MV-4-11 (cell line): ENCODE measurements around the gene RSPO3.

Source experiments
- DNase-seq: peaks from one replicate; lab custom pipeline; 2025; lab: John Stamatoyannopoulos, UW

The RSPO3 gene

GRCh38 chr6:127111526-127111925 lies 6.9 kb upstream of the RSPO3 start:
- no peak for DNase-seq

- no peak for DNase-seq
Observed at GRCh38 chr6:127114214-127114760, 4.2 kb upstream of the RSPO3 start.

GRCh38 chr6:127115084-127115655 lies 3.3 kb upstream of the RSPO3 start:
- no peak for DNase-seq

GRCh38 chr6:127115746-127116145 lies 2.7 kb upstream of the RSPO3 start:
- DNase-seq, result no peak

- DNase-seq, result no peak
Observed at GRCh38 chr6:127117979-127118297, 533 bp upstream of the RSPO3 start.

GRCh38 chr6:127119102-127120022 lies 891 bp downstream of the RSPO3 start:
- DNase-seq, result no peak

- DNase-seq, result no peak
Observed at GRCh38 chr6:127120023-127120786, 1.7 kb downstream of the RSPO3 start.

GRCh38 chr6:127120787-127121636 lies 2.5 kb downstream of the RSPO3 start:
- no peak for DNase-seq

- DNase-seq, result peak; percentile 81
Observed at GRCh38 chr6:127121637-127121960, 3.1 kb downstream of the RSPO3 start.

- DNase-seq, result no peak
Observed at GRCh38 chr6:127124172-127124571, 5.7 kb downstream of the RSPO3 start.

GRCh38 chr6:127124680-127125079 lies 6.2 kb downstream of the RSPO3 start:
- DNase-seq, result no peak

GRCh38 chr6:127128066-127128465 lies 9.6 kb downstream of the RSPO3 start:
- DNase-seq, result no peak

GRCh38 chr6:127129251-127129650 lies 10.8 kb downstream of the RSPO3 start:
- DNase-seq, result no peak

GRCh38 chr6:127131275-127131674 lies 12.8 kb downstream of the RSPO3 start:
- DNase-seq, result no peak

- no peak for DNase-seq
Observed at GRCh38 chr6:127131772-127132376, 13.4 kb downstream of the RSPO3 start.

GRCh38 chr6:127134136-127134535 lies 15.7 kb downstream of the RSPO3 start:
- no peak for DNase-seq

GRCh38 chr6:127136786-127137185 lies 18.3 kb downstream of the RSPO3 start:
- no peak for DNase-seq

- DNase-seq, result no peak
Observed at GRCh38 chr6:127146932-127147331, 28.5 kb downstream of the RSPO3 start.

GRCh38 chr6:127147534-127147933 lies 29.1 kb downstream of the RSPO3 start:
- DNase-seq, result no peak

- no peak for DNase-seq
Observed at GRCh38 chr6:127148511-127148910, 30.0 kb downstream of the RSPO3 start.

- DNase-seq, result no peak
Observed at GRCh38 chr6:127154509-127154908, 36.0 kb downstream of the RSPO3 start.
